Skeletal muscle tissue (tissue), 4 donors: ENCODE results near the gene ABCB7. TPM values are rescaled to one million over a fixed set of nuclear protein-coding genes. Genes with fewer than 3 reads are reported as not detected.
"Not testable (repeated sequence)": the region's sequence is repeated elsewhere in the genome, so short reads cannot be mapped to it uniquely, and the experiment has no call there.

Experiments used
- H3K27ac ChIP-seq: one replicate; pipeline ENCODE4 v1.7.0; 2013; ENCODE audit warnings: mild to moderate bottlenecking, low read depth, low read length, inconsistent platforms
- H3K27me3 ChIP-seq, 3 donors: one replicate each; pipeline ENCODE4 v1.7.0; 2013; ENCODE audit warnings: low read length in 3 of 3; ENCODE audit not compliant: control insufficient read depth in 3 of 3, insufficient read depth in 3 of 3
- H3K36me3 ChIP-seq, 3 donors: one replicate each; pipeline ENCODE4 v1.7.0; 2013; ENCODE audit warnings: low read length in 3 of 3; ENCODE audit not compliant: control insufficient read depth in 3 of 3, insufficient read depth in 3 of 3
- H3K4me1 ChIP-seq, 3 donors: one replicate each; pipeline ENCODE4 v1.7.0; 2013; ENCODE audit warnings: low read length in 3 of 3, mild to moderate bottlenecking in 3 of 3; ENCODE audit not compliant: control insufficient read depth in 3 of 3, insufficient read depth in 3 of 3
- H3K4me3 ChIP-seq, 3 donors: one replicate each; pipeline ENCODE4 v1.7.0; 2013; ENCODE audit warnings: low read length in 3 of 3
- H3K9ac ChIP-seq, 3 donors: one replicate each; pipeline ENCODE4 v1.7.0; 2013; ENCODE audit warnings: low read length in 3 of 3, mild to moderate bottlenecking in 3 of 3, moderate library complexity in 2 of 3, low read depth in 1 of 3
- H3K9me3 ChIP-seq, 3 donors: one replicate each; pipeline ENCODE4 v1.7.0; 2013; ENCODE audit warnings: low read length in 3 of 3; ENCODE audit not compliant: control insufficient read depth in 3 of 3
- total RNA-seq: library from RNA; depleted of rRNA; stranded (reverse); fragments of >200 nt; gene quantifications from one replicate; pipeline ENCODE4 v1.2.3, GENCODE V29; 2014
- donor health status: Osteomylitis.

The ABCB7 gene
- total RNA-seq, 1 donor from 2014 or later = 25.6 TPM

DNA sequence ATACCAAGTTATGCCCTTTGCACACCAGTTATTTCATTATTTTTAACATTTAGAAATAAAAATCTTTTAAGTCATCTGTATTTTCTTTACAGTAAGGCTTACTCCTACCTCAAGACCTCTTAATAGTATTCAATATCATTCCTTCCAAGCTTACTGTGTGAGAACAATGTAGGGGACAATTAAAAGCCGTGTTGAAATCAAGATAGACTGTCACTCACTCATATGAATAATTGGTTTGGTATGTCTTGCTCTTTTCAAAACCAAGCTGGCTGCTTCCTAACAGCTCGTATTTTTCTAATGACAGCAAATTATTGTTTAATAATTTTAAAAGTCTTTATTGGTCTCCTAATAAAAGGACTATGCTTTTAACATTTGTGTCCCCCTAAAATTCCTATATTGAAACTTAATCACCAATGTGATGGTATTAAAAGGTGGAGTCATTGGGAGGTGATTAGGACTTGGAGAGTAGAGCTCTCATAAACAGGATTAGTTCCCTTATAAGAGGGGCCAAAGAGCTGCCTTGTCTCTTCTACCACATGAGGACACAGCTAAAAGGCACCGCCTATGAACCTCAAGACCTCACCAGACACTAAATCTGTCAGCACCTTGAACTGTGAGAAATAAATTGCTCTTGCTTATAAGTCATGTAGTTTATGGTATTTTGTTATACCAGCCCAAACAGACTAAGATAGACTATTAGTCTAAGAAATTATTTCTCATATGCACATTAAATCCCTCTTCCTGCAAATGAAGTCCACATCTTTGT is 4.1 kb downstream of the ABCB7 start:
- Histone ChIP-seq H3K4me1 (peaks cover 0 to 3% (median 2%) of the 10 kb centered on the region in 3 donors), H3K4me3 (no peak overlapping the region), H3K27ac (no peak overlapping the region), H3K36me3 (no peaks in the 10 kb centered on the region), H3K27me3 (no peaks in the 10 kb centered on the region), H3K9me3 (no peaks in the 10 kb centered on the region), H3K9ac (no peak overlapping the region)

DNA sequence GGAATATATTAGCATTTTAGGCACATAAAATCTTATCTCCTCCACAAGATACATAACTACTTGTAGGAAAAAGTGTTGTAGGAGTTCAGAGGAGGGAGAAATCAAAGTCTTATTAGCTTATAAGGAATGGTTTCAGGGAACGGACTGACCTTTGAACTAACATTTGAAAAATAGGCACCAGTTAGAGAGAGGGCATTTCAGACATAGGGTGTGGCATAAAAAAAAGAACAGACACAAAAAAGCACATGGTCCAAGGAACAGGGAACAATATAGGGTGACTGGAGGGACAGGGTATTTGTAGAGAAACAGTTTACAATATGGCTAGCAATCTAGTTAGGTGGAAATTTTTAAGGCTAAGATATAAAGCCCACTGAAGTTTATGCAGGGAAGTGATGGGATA is 6.4 kb downstream of the ABCB7 start:
- no peaks in the 10 kb centered on the region for H3K27me3 ChIP-seq
- H3K9me3 ChIP-seq = no peaks in the 10 kb centered on the region
- peaks cover 0 to 3% (median 2%) of the 10 kb centered on the region in 3 donors for H3K4me1 ChIP-seq
- no peak overlapping the region for H3K27ac ChIP-seq
- H3K4me3 ChIP-seq = no peak overlapping the region
- H3K36me3 ChIP-seq = no peaks in the 10 kb centered on the region
- no peak overlapping the region for H3K9ac ChIP-seq

DNA sequence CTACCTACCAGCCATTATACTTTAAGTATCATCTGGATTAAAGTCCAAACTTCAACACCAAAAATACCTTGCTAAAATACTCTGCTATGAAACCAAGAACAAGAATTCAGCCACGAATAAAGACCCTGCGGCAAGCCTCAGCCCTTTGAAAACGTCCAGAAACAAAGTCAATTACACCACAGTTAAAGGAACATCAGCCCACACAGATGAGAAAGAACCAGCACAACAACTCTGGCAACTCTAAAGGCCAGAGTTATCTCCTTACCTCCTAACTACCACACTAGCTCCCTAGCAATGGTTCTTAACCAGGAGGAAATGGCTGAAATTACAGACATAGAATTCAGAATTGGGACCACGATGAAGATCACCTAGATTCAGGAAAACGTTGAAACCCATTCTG is 23.4 kb downstream of the ABCB7 start:
- Histone ChIP-seq H3K9me3 (no peaks in the 10 kb centered on the region), H3K4me3 (no peak overlapping the region), H3K27ac (no peak overlapping the region), H3K27me3 (no peaks in the 10 kb centered on the region), H3K4me1 (peaks cover 7 to 10% (median 8%) of the 10 kb centered on the region in 3 donors), H3K9ac (no peak overlapping the region), H3K36me3 (no peaks in the 10 kb centered on the region)

DNA sequence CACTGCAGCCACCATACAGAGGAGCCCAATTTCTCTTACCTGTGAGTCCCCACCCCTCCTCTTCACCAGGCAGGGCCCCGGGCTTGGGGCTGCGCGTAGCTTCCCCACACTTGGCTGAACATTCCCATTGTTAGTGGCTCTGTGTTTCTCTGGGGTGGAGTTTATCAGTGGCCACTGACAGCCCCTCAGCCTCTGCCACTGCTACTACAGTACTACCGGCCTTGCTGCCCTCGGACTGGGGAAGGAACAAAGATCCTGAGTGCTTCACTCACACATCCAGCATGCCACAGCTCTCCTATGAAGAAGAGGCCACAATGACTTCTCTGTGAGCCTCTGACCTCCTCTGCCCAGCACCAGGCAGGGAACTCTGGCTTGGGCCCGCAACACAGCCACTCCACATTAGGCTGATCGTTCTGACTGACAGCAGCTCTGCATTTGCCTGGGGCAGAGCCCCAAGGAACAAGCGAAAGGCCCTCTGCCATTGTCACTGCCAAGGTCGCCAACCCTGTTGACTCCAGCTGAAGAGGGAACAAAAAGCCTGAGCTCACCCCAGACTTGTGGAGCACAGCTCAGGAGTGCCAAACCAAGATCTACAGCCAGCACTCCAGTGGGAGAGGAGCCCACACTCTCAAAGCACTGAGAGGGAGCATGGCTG is 24.0 kb downstream of the ABCB7 start:
- Histone ChIP-seq H3K9me3 (no peaks in the 10 kb centered on the region), H3K4me1 (peaks cover 7 to 10% (median 8%) of the 10 kb centered on the region in 3 donors), H3K9ac (peak overlapping the region in 1 of 3 donors; percentile 16), H3K4me3 (no peak overlapping the region), H3K27ac (no peak overlapping the region), H3K36me3 (no peaks in the 10 kb centered on the region), H3K27me3 (no peaks in the 10 kb centered on the region)

DNA sequence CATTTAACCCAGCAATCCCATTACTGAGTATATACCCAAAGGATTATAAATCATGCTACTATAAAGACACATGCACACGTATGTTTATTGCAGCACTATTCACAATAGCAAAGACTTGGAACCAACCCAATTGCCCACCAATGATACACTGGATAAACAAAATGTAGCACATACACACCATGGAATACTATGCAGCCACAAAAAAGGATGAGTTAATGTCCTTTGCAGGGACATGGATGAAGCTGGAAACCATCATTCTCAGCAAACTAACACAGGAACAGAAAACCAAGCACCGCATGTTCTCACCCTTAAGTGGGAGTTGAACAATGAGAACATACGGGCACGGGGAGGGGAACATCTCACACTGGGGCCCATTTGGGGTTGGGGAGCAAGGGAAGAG is 27.0 kb downstream of the ABCB7 start:
- not testable (repeated sequence) for H3K9me3 ChIP-seq, H3K27ac ChIP-seq, H3K9ac ChIP-seq, H3K36me3 ChIP-seq, H3K27me3 ChIP-seq, H3K4me3 ChIP-seq
- peaks cover 7 to 10% (median 8%) of the 10 kb centered on the region in 3 donors for H3K4me1 ChIP-seq

DNA sequence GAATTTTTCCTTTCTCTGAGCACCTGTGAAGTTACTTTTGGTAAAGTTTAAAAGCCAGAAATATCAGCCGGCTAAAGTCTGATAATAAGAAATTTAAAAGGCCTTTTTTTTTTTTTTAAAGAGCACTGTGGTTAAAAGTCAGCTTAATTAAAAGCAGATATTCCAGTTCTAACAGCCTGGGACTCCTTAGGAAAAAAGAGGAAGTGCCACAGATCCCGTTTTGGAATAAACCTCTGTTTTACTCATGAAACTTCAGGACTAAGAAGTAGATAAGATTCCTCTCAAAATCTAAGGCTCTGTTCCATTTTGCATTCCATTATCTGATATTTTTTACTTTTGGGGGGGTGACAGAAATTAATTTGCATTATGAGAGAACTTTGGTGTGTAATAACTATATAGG is 37.8 kb downstream of the ABCB7 start:
- no peak overlapping the region for H3K4me3 ChIP-seq
- no peaks in the 10 kb centered on the region for H3K36me3 ChIP-seq
- no peaks in the 10 kb centered on the region for H3K9me3 ChIP-seq
- H3K9ac ChIP-seq = no peak overlapping the region
- H3K27ac ChIP-seq = no peak overlapping the region
- H3K4me1 ChIP-seq = peaks cover 0 to 3% (median 0%) of the 10 kb centered on the region in 3 donors
- H3K27me3 ChIP-seq = no peaks in the 10 kb centered on the region

DNA sequence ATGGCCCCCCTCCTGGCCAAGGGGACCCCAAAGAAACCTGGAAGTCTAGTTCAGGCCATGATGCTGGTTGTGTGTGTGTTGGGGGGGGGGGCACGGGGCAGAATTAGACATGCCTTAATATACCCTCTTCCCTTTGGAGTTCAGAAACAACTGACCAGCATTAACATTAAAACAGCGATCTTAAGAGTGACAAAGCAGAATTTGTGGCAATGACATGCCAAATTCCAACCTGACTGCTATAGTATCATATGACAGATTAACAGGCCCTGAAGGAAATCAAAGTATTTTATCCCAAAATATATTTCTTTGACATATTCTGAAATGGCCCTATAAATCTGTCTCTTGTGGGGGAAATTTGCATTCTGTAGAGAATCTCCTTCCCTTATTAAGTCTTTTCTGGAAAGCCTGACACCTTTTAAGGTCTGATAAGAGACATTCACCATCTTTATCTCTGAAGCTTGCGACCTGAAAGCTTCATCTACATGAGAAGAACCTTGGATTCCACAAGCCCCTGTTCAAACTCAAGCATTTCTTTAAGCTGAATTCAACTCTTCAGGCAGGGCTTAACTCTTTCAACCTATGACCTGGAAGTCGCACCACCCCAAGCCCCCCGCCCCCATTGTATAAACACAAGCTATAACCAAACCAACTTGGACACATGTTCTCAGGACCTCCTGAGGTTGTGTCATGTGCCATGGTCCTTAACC is 40.2 kb downstream of the ABCB7 start:
- Histone ChIP-seq H3K36me3 (peaks cover 0 to 3% (median 0%) of the 10 kb centered on the region in 3 donors), H3K4me1 (no peaks in the 10 kb centered on the region), H3K9ac (no peak overlapping the region), H3K9me3 (no peaks in the 10 kb centered on the region), H3K27ac (no peak overlapping the region), H3K27me3 (no peaks in the 10 kb centered on the region), H3K4me3 (no peak overlapping the region)

DNA sequence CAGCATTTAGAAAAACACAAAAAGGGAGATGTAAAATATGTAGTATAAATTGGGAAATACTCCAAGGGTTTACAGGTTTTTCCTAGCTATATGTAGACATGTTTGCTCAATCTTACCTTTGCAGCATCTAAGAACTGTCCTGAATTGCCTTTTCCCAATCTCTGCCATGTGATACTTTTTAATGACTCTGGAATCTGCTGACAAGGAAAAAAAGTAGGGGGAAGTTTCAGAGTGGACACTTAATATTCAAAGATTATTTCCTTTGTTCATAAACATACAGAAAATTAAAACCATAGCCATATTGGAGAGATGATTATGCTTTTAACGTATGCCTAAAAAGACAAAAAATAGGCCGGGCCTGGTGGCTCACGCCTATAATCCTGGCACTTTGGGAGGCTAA is 41.4 kb downstream of the ABCB7 start:
- Histone ChIP-seq H3K4me1 (no peaks in the 10 kb centered on the region), H3K9me3 (no peaks in the 10 kb centered on the region)

DNA sequence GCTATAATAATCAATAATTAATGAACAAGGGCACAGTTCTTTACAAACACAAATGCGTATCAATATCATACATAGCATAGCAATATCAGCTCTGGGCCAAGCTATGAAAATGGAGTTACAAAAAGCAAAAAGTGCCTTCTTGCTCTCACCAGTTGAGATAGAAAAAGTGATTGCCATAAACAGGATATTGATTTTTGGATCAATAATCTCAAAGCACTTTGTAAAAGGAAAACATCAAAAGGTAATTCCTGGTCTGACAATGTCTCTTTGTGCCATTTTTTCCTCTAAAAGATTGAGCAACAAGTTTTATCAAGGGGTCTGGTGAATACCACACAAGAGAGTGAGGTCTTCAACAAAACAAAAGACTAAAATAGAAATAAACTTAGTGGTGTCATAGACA is 42.4 kb downstream of the ABCB7 start:
- Histone ChIP-seq H3K4me1 (no peaks in the 10 kb centered on the region), H3K27me3 (no peaks in the 10 kb centered on the region), H3K27ac (no peak overlapping the region), H3K9ac (no peak overlapping the region), H3K4me3 (no peak overlapping the region), H3K9me3 (no peaks in the 10 kb centered on the region), H3K36me3 (peaks cover 0 to 3% (median 0%) of the 10 kb centered on the region in 3 donors)

More for the DNA sequence above, 41.4 kb downstream of the ABCB7 start:
- no peak overlapping the region for H3K9ac ChIP-seq
- H3K36me3 ChIP-seq = peaks cover 0 to 3% (median 0%) of the 10 kb centered on the region in 3 donors
- no peak overlapping the region for H3K27ac ChIP-seq
- no peaks in the 10 kb centered on the region for H3K27me3 ChIP-seq
- H3K4me3 ChIP-seq = no peak overlapping the region
